Aorta (tissue), 5 donors: ENCODE data around the gene SPECC1. TPM values are rescaled to one million over a fixed set of nuclear protein-coding genes. Genes with fewer than 3 reads are reported as not detected.
"Not testable (repeated sequence)": the region's sequence is repeated elsewhere in the genome, so short reads cannot be mapped to it uniquely, and the experiment has no call there.

Source experiments
- ATAC-seq: fragments of 200-7000 bp; cut with Tn5 transposase; one replicate; pipeline ENCODE4 v1.9.1; 2022; ENCODE audit warnings: moderate library complexity; ENCODE audit not compliant: low FRiP score
- DNase-seq, 2 donors: peaks; one replicate each; pipeline ENCODE4 v3.0.0-alpha.2; 2020
- H3K27ac ChIP-seq, 2 donors: one replicate each; pipeline ENCODE4 v1.5.1; 2013; ENCODE audit warnings: low read length in 2 of 2, mild to moderate bottlenecking in 2 of 2, moderate library complexity in 2 of 2, control low read depth in 1 of 2, inconsistent platforms in 1 of 2, low read depth in 1 of 2
- H3K27me3 ChIP-seq, 2 donors: one replicate each; pipeline ENCODE4 v1.6.1; 2013; ENCODE audit warnings: control low read depth in 1 of 2, low read length in 1 of 2, mild to moderate bottlenecking in 1 of 2, moderate library complexity in 1 of 2; ENCODE audit not compliant: insufficient read depth in 2 of 2, control insufficient read depth in 1 of 2
- H3K36me3 ChIP-seq, 2 donors: one replicate each; pipeline ENCODE4 v1.6.1; 2013; ENCODE audit warnings: control low read depth in 1 of 2, low read length in 1 of 2, mild to moderate bottlenecking in 1 of 2; ENCODE audit not compliant: insufficient read depth in 2 of 2, control insufficient read depth in 1 of 2
- H3K4me1 ChIP-seq, 2 donors: one replicate each; pipeline ENCODE4 v1.6.1; 2013; ENCODE audit warnings: low read length in 2 of 2, control low read depth in 1 of 2, mild to moderate bottlenecking in 1 of 2, moderate library complexity in 1 of 2; ENCODE audit not compliant: insufficient read depth in 2 of 2, control insufficient read depth in 1 of 2
- H3K4me3 ChIP-seq, 2 donors: one replicate each; pipeline ENCODE4 v1.5.1; 2013; ENCODE audit warnings: low read length in 2 of 2, control low read depth in 1 of 2, mild to moderate bottlenecking in 1 of 2
- H3K9me3 ChIP-seq: one replicate; pipeline ENCODE4 v1.6.1; 2013; ENCODE audit warnings: mild to moderate bottlenecking, low read length; ENCODE audit not compliant: control insufficient read depth
- WGBS, 2 donors: extraction: QIAGEN DNeasy Blood & Tissue Kit; methylation state at CpG; one replicate each; pipeline ENCODE4 v1.1.7; 2013; 5-methylcytosine and 5-hydroxymethylcytosine counted together
- intact Hi-C, 2 donors: fragments of 100-400 bp; cut with DNase I; formaldehyde crosslinking; loops; one replicate each; pipeline versions ENCODE4 v1.14.2 to v1.15.0; 2022
- long read RNA-seq, 2 donors: library from polyadenylated mRNA; unstranded; transcript quantifications; one replicate each; pipeline ENCODE4 v2.0.0, GENCODE V29; 2020 to 2021
- polyA plus RNA-seq, 2 donors: library from polyadenylated mRNA; stranded (reverse); fragments of 200-250 nt; gene quantifications; one replicate each; pipeline ENCODE4 v1.2.3, GENCODE V29; 2013
- total RNA-seq, 2 donors: library from RNA; stranded (reverse); fragmentation: NEBNext Ultra II Directional; extraction: Animal tissue kit (Norgen Biotek cat#: 25700); gene quantifications; one replicate each; pipeline ENCODE4 v1.2.1, GENCODE V29; 2021
- donor health status: healthy with polysubstance abuse.
- donor health status: Bipolar disorder and iron deficiency.
- donor health status: DM: no; HTN: no; CAD: no.
- donor health status: DM: no; HTN: no; CAD: no.
- donor health status: DM: yes; HTN: yes; CAD: no.

The SPECC1 gene
- total RNA-seq (10 to 100 TPM; 61.8 to 68.8 TPM), polyA plus RNA-seq (10 to 100 TPM; 37.4 to 38.8 TPM)
- long read RNA-seq, donor 1, full-length matches to known transcripts: 13 of 77 reads
- long read RNA-seq, donor 1, partial matches to known transcripts: 41 of 77 reads
- long read RNA-seq, donor 1, other reads (novel, unspliced or antisense): 23 of 77 reads
- long read RNA-seq, donor 2, full-length matches to known transcripts: 6 of 20 reads
- long read RNA-seq, donor 2, partial matches to known transcripts: 9 of 20 reads
- long read RNA-seq, donor 2, other reads (novel, unspliced or antisense): 5 of 20 reads

GRCh38 chr17:20009302-20010098, at the start of gene SPECC1:
Gene SPECC1 (plus strand): TSS chr17:20009359. CDS start chr17:20096652, 87,293 bp downstream.
- ATAC-seq (peak; percentile 99), DNase-seq (peak; percentile 86 to 95)
- 1% methylated on average over 67 to 96 of the region's 96 CpGs for WGBS, 2 donors
- peak within 1 kb of the TSS; percentile 51 to 67 for H3K4me3 ChIP-seq
- H3K4me1 ChIP-seq: no peaks in the 10 kb centered on the region
- no peaks in the 10 kb centered on the region for H3K9me3 ChIP-seq
- no peaks in the 10 kb centered on the region for H3K27me3 ChIP-seq
- intact Hi-C loops: loop anchor here (2.0 to 10.0 kb wide), 5 partner anchors 53 to 305 kb away; no protein-coding TSS in a partner anchor
- peak within 1 kb of the TSS in 1 of 2 donors; percentile 33 for H3K27ac ChIP-seq
- no peaks in the 10 kb centered on the region for H3K36me3 ChIP-seq

GRCh38 chr17:19962954-19963353, 46.2 kb upstream of the SPECC1 start:
- DNase-seq, H3K4me3 ChIP-seq, H3K27ac ChIP-seq, H3K9me3 ChIP-seq, H3K36me3 ChIP-seq, ATAC-seq, H3K4me1 ChIP-seq, H3K27me3 ChIP-seq, intact Hi-C loops: not testable (repeated sequence)
- WGBS, 2 donors: 70 to 91% methylated on average over 2 of the region's 2 CpGs

GRCh38 chr17:19973156-19973555, 36.0 kb upstream of the SPECC1 start:
- WGBS, 2 donors: 50 to 53% methylated on average over 2 of the region's 2 CpGs
- Histone ChIP-seq H3K4me3 (no peak overlapping the region), H3K36me3 (peaks cover 0 to 1% of the 10 kb centered on the region in 2 donors), H3K4me1 (peaks cover 0 to 3% of the 10 kb centered on the region in 2 donors), H3K27ac (no peak overlapping the region), H3K9me3 (no peaks in the 10 kb centered on the region), H3K27me3 (no peaks in the 10 kb centered on the region)
- DNase-seq (no peak), ATAC-seq (no peak)
- intact Hi-C loops: no loop called here

DNA sequence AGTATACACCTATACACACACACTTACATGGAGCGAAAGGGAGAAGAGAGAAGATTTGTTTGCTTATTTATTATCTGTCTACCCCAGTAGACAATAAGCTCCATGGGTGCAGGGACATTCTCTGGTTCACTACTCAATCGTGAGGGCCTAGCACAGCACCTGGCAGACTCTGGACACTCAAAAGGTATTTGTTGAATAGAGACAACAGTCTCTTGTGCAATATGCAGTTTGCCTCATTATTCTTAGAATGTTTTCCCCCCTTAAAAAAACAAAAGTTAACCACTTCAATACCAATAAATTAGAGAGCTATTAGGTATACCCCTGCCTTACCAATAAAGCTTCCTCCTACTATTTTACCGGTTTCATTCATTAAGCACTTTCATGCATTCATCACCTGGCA, 33.6 kb upstream of the SPECC1 start:
- no peak for DNase-seq
- H3K27ac ChIP-seq: no peak overlapping the region
- H3K4me1 ChIP-seq: peaks cover 0 to 3% of the 10 kb centered on the region in 2 donors
- no peaks in the 10 kb centered on the region for H3K36me3 ChIP-seq
- no peaks in the 10 kb centered on the region for H3K9me3 ChIP-seq
- no peak overlapping the region for H3K4me3 ChIP-seq
- WGBS, 2 donors: 83 to 86% methylated on average over 3 of the region's 3 CpGs
- intact Hi-C loops: no loop called here
- H3K27me3 ChIP-seq: no peaks in the 10 kb centered on the region
- ATAC-seq: no peak

DNA sequence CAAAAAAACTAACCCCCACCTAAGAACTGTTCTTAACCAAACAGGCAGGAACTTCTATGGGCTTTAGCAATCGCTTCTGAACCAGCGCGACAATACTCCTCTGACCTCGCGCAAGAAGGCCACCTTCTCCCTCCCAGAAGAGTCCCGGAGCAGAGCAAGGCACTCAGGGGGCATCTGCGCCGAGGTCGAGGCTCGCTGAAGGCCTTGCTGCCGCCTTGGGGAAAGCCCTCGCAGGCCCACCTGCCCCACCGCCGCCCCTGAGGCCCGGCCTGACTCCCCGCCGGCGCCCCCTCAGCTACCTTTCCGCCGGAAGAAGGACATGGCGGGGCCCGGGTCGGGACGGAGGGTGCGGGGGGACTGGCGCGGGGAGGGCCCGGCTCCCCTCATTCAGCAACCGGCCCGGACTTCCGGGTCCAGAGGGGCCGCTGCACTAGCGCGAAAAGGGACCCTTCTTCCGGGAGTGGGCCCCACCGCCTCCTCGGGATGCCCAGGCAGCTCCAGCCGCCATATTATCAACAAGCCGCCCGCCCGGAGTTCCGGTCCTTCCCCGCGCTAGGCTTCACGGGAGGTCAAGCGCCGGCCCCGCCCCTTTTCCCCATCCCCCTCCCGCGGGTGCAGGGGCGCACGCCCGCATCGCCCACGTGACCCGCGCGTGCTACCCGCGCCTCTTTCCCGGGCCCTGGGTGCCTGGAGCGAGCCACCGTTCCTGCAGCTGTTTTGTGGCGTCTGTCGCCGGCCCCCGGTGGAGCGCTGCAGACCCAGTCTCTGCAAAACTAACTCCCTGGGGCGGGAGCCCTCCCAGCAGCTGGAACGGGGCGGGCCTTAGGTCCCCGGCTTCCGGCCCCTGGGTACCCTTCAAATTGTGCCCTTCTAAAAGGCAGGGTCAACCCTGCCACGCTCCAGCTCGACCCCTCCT, 31.6 kb upstream of the SPECC1 start, which contains the start of gene AKAP10:
AKAP10 (minus strand) TSS at position 536 of the 916 bp plus-strand sequence; CDS start at position 387, 149 bp downstream.
- H3K27me3 ChIP-seq: no peaks in the 10 kb centered on the region
- ATAC-seq (peak; percentile 97), DNase-seq (peak; percentile 97 to 98)
- peak within 1 kb of the TSS; percentile 39 to 83 for H3K27ac ChIP-seq
- H3K9me3 ChIP-seq: no peaks in the 10 kb centered on the region
- peaks cover 0 to 3% of the 10 kb centered on the region in 2 donors for H3K4me1 ChIP-seq
- H3K4me3 ChIP-seq: peak within 1 kb of the TSS; percentile 96 to 100
- no peaks in the 10 kb centered on the region for H3K36me3 ChIP-seq
- WGBS, 2 donors: 0 to 1% methylated on average over 59 to 75 of the region's 75 CpGs
- intact Hi-C loops: no loop called here

- no peaks in the 10 kb centered on the region for H3K27me3 ChIP-seq
- ATAC-seq (no peak), DNase-seq (peak in 1 of 2 donors; percentile 79)
- H3K36me3 ChIP-seq: no peaks in the 10 kb centered on the region
- H3K9me3 ChIP-seq: no peaks in the 10 kb centered on the region
- H3K4me1 ChIP-seq: peaks cover 0 to 2% of the 10 kb centered on the region in 2 donors
- peak overlapping the region in 1 of 2 donors; percentile 39 for H3K27ac ChIP-seq
- intact Hi-C loops: no loop called here
- 20 to 23% methylated on average over 22 of the region's 22 CpGs for WGBS, 2 donors
- peak overlapping the region; percentile 28 to 100 for H3K4me3 ChIP-seq
Observed at GRCh38 chr17:19978209-19978802, 30.9 kb upstream of the SPECC1 start.

- Histone ChIP-seq H3K9me3 (no peaks in the 10 kb centered on the region), H3K36me3 (no peaks in the 10 kb centered on the region), H3K4me1 (no peaks in the 10 kb centered on the region), H3K4me3 (no peak overlapping the region), H3K27ac (no peak overlapping the region), H3K27me3 (no peaks in the 10 kb centered on the region)
- WGBS, 2 donors: 91% methylated on average over 13 of the region's 13 CpGs
- ATAC-seq (no peak), DNase-seq (no peak)
- intact Hi-C loops: no loop called here
Observed at GRCh38 chr17:19978805-19979211, 30.4 kb upstream of the SPECC1 start.
